Mesendoderm (in vitro differentiated cells): ENCODE measurements around the gene PDE4D.

ENCODE experiments used
- DNase-seq: peaks from one replicate; pipeline ENCODE4 v3.0.0; 2013
- H2AK5ac ChIP-seq: 2 replicates; pipeline ENCODE4 v1.6.1; 2013; ENCODE audit warnings: low read length, inconsistent platforms
- H2BK120ac ChIP-seq: 2 replicates; pipeline ENCODE4 v1.6.1; 2013; ENCODE audit warnings: low read depth, mild to moderate bottlenecking, low read length, moderate library complexity, mixed read lengths
- H2BK15ac ChIP-seq: replicated peaks from 2 replicates; pipeline ENCODE4 v1.6.1; 2013; ENCODE audit warnings: low read depth, mild to moderate bottlenecking, moderate library complexity
- H2BK5ac ChIP-seq: 2 replicates; pipeline ENCODE4 v1.6.1; 2013; ENCODE audit warnings: low read length, inconsistent platforms
- H3K18ac ChIP-seq: 2 replicates; pipeline ENCODE4 v1.6.1; 2013; ENCODE audit warnings: mild to moderate bottlenecking, low read length, mixed read lengths
- H3K23ac ChIP-seq: one replicate; pipeline ENCODE4 v1.6.1; 2013; ENCODE audit warnings: low read length
- H3K27ac ChIP-seq: 2 replicates; pipeline ENCODE4 v1.5.1; 2013; ENCODE audit warnings: low read depth, mild to moderate bottlenecking, inconsistent platforms, low read length, moderate library complexity
- H3K27me3 ChIP-seq: 2 replicates; pipeline ENCODE4 v1.6.1; 2013; ENCODE audit warnings: low read length, control low read depth, mild to moderate bottlenecking, inconsistent platforms; ENCODE audit not compliant: insufficient read depth, poor library complexity
- H3K36me3 ChIP-seq: 2 replicates; pipeline ENCODE4 v1.6.1; 2013; ENCODE audit warnings: low read length, inconsistent platforms; ENCODE audit not compliant: control insufficient read depth, insufficient read depth
- H3K4ac ChIP-seq: one replicate; pipeline ENCODE4 v1.6.1; 2013; ENCODE audit warnings: low read depth, mild to moderate bottlenecking, low read length, moderate library complexity
- H3K4me1 ChIP-seq: 2 replicates; pipeline ENCODE4 v1.6.1; 2013; ENCODE audit warnings: low read depth, low read length, inconsistent platforms; ENCODE audit not compliant: control insufficient read depth
- H3K4me2 ChIP-seq: 2 replicates; pipeline ENCODE4 v1.6.1; 2013; ENCODE audit warnings: low read length
- H3K4me3 ChIP-seq: 2 replicates; pipeline ENCODE4 v1.5.1; 2013; ENCODE audit warnings: mild to moderate bottlenecking, low read length
- H3K56ac ChIP-seq: one replicate; pipeline ENCODE4 v1.6.1; 2013; ENCODE audit warnings: low read length
- H3K79me1 ChIP-seq: 2 replicates; pipeline ENCODE4 v1.6.1; 2013; ENCODE audit warnings: low read length, inconsistent platforms
- H3K79me2 ChIP-seq: 2 replicates; pipeline ENCODE4 v1.6.1; 2013; ENCODE audit warnings: mild to moderate bottlenecking, low read length; ENCODE audit not compliant: control insufficient read depth, insufficient read depth
- H3K9ac ChIP-seq: 2 replicates; pipeline ENCODE4 v1.6.1; 2013; ENCODE audit warnings: low read length, inconsistent platforms
- H4K5ac ChIP-seq: one replicate; pipeline ENCODE4 v1.6.1; 2013; ENCODE audit warnings: low read length
- H4K8ac ChIP-seq: one replicate; pipeline ENCODE4 v1.6.1; 2013; ENCODE audit warnings: low read depth, mild to moderate bottlenecking, control low read depth, low read length, moderate library complexity
- WGBS: extraction: QIAGEN DNeasy Blood & Tissue Kit; methylation state at CpG from one replicate; pipeline ENCODE4 v1.1.7; 2013; ENCODE audit warnings: low lambda C conversion rate, missing lambda C conversion rate; ENCODE audit not compliant: insufficient coverage; ENCODE audit errors: extremely low coverage; 5-methylcytosine and 5-hydroxymethylcytosine counted together

PDE4D gene

DNA sequence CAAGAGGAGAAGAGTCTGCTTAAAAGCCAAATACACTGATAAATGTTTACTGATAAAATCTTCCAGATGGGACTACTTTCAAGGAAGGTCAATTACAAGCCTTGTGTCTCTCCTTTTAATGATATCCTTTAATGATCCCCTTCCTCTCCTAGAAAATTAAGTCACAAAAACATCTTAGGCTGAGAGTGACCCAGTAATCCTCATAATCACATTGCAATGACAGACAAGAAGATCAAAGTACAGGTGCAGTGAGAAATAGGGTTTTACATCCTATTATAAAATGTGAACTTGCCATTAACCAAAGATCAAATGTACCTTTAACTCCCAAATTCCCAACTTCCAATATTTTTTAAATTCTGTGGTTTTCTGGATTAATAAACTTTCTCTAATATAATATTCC is 795.8 kb downstream of the PDE4D start:
- H4K5ac ChIP-seq: no peak overlapping the region
- H3K4ac ChIP-seq: no peak overlapping the region
- no peak overlapping the region for H3K4me3 ChIP-seq
- H3K23ac ChIP-seq: no peak overlapping the region
- H2BK15ac ChIP-seq: no peak overlapping the region
- H3K4me1 ChIP-seq: no peaks in the 10 kb centered on the region
- H3K4me2 ChIP-seq: no peak overlapping the region
- no peak overlapping the region for H3K27ac ChIP-seq
- DNase-seq: no peak
- H3K18ac ChIP-seq: no peak overlapping the region
- H3K9ac ChIP-seq: no peak overlapping the region
- no peaks in the 10 kb centered on the region for H3K79me1 ChIP-seq
- no peaks in the 10 kb centered on the region for H3K27me3 ChIP-seq
- H2AK5ac ChIP-seq: no peak overlapping the region
- H3K79me2 ChIP-seq: no peaks in the 10 kb centered on the region
- H3K36me3 ChIP-seq: no peaks in the 10 kb centered on the region
- H3K56ac ChIP-seq: no peak overlapping the region
- H2BK5ac ChIP-seq: no peak overlapping the region
- H4K8ac ChIP-seq: no peak overlapping the region
- H2BK120ac ChIP-seq: no peak overlapping the region

DNA sequence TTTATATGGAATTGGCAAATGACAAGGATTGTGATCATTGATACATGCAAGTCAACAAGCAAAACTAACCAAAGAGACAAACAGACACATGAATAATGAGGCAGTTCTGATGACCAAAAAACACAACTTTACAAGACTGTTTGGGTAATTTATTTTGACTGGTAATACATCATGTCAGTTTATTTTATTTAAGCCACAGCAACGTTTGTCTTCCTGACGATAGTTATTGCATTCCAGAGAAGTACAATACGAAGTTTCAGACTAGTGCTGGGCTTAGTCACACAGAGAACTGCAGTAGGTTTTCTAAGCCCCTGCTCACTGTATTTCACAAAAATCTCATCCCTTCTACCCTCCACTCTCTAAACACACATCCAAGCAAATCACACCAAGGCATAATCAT is 796.4 kb downstream of the PDE4D start:
- Histone ChIP-seq H3K4me2 (no peak overlapping the region), H3K23ac (no peak overlapping the region), H3K56ac (no peak overlapping the region), H2BK5ac (no peak overlapping the region), H4K8ac (no peak overlapping the region), H3K4ac (no peak overlapping the region), H2BK15ac (no peak overlapping the region), H3K4me1 (no peaks in the 10 kb centered on the region), H3K27ac (no peak overlapping the region), H3K79me1 (no peaks in the 10 kb centered on the region), H3K27me3 (no peaks in the 10 kb centered on the region), H3K79me2 (no peaks in the 10 kb centered on the region), H3K18ac (no peak overlapping the region), H3K4me3 (no peak overlapping the region), H3K36me3 (no peaks in the 10 kb centered on the region), H3K9ac (no peak overlapping the region), H4K5ac (no peak overlapping the region), H2BK120ac (no peak overlapping the region), H2AK5ac (no peak overlapping the region)
- no CpG with 5 or more reads among the region's 3 CpGs for WGBS
- no peak for DNase-seq

DNA sequence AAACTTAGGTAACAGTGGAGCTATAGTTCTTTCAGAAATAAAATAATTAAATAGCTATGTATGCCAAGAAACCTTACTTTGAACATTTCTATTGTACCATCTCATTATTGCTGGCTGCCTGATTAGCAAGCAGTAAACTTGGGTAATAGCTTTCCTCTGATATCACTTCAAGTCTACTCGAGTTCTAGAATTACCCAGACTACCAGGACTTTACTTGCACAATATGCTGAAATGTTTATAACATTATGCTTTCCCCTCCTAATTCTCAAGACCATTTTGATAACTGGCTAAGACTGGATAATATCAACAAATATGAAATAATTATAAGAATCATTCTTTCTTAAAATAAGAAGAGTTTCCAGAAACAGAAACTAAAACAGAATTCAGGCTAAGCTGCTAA is 798.0 kb downstream of the PDE4D start:
- Histone ChIP-seq H3K56ac (no peak overlapping the region), H2BK5ac (no peak overlapping the region)

DNA sequence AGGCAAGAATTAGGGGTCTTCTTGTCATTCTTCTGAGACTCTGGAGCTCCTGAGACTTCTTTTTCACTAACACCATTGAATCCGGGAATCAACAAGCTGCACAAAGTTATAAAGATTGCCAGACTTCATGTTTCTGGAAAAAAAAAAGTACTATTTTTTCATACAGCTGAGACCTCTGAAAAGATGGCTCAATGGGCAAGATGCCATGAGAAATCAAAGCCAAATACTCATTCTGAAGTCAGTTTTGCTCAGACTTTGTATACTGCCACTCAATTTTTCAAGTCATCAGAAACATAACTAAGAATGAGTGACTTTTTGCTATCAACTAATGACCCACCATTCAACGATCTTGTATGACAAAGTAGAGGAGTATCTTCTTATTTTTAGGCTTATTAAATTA is 798.7 kb downstream of the PDE4D start:
- no peak overlapping the region for H3K4ac ChIP-seq
- H3K36me3 ChIP-seq: no peaks in the 10 kb centered on the region
- H4K5ac ChIP-seq: no peak overlapping the region
- H4K8ac ChIP-seq: no peak overlapping the region
- no peak for DNase-seq
- no peak overlapping the region for H3K9ac ChIP-seq
- no peak overlapping the region for H3K27ac ChIP-seq
- no peak overlapping the region for H2BK15ac ChIP-seq
- no peak overlapping the region for H3K4me2 ChIP-seq
- H3K23ac ChIP-seq: no peak overlapping the region
- no peaks in the 10 kb centered on the region for H3K4me1 ChIP-seq
- no peak overlapping the region for H2AK5ac ChIP-seq
- H2BK120ac ChIP-seq: no peak overlapping the region
- H3K79me1 ChIP-seq: no peaks in the 10 kb centered on the region
- H3K56ac ChIP-seq: no peak overlapping the region
- WGBS: no CpG with 5 or more reads among the region's 2 CpGs
- H3K79me2 ChIP-seq: no peaks in the 10 kb centered on the region
- no peaks in the 10 kb centered on the region for H3K27me3 ChIP-seq
- no peak overlapping the region for H3K4me3 ChIP-seq
- H3K18ac ChIP-seq: no peak overlapping the region
- no peak overlapping the region for H2BK5ac ChIP-seq

More for the DNA sequence above, 798.0 kb downstream of the PDE4D start:
- no peak overlapping the region for H2BK120ac ChIP-seq
- H3K18ac ChIP-seq: no peak overlapping the region
- no peak overlapping the region for H2BK15ac ChIP-seq
- H3K4me3 ChIP-seq: no peak overlapping the region
- no peak overlapping the region for H3K27ac ChIP-seq
- WGBS: no CpG with 5 or more reads among the region's 1 CpG
- no peak overlapping the region for H3K23ac ChIP-seq
- no peaks in the 10 kb centered on the region for H3K79me2 ChIP-seq
- no peaks in the 10 kb centered on the region for H3K4me1 ChIP-seq
- H3K4me2 ChIP-seq: no peak overlapping the region
- H3K79me1 ChIP-seq: no peaks in the 10 kb centered on the region
- no peak overlapping the region for H4K8ac ChIP-seq
- no peak overlapping the region for H3K4ac ChIP-seq
- no peak overlapping the region for H2AK5ac ChIP-seq
- H3K36me3 ChIP-seq: no peaks in the 10 kb centered on the region
- no peak for DNase-seq
- no peak overlapping the region for H3K9ac ChIP-seq
- no peaks in the 10 kb centered on the region for H3K27me3 ChIP-seq
- no peak overlapping the region for H4K5ac ChIP-seq

DNA sequence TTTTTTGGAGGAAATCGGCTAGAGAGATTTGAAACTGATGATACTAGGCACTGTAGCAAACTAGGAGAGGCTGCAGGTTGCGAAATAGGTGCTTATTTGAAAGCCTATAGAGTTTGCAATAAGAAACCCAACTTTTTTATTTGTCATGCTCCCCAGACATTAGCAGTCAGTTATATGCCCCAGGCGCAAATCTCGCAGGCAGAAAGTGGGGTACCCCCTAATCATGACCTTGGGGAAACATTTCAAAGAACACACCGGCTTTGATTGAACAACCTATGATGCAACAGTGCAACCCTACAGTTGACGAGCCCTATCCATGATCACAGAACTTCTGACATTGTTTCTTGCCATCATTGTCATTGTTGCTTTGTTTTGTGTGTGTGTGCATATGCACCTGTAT is 800.2 kb downstream of the PDE4D start:
- H3K23ac ChIP-seq: no peak overlapping the region
- H3K4ac ChIP-seq: no peak overlapping the region
- no peak overlapping the region for H2BK15ac ChIP-seq
- H2AK5ac ChIP-seq: no peak overlapping the region
- H3K18ac ChIP-seq: no peak overlapping the region
- H3K36me3 ChIP-seq: no peaks in the 10 kb centered on the region
- H2BK120ac ChIP-seq: no peak overlapping the region
- no peak overlapping the region for H3K4me2 ChIP-seq
- H4K8ac ChIP-seq: no peak overlapping the region
- no peak overlapping the region for H3K27ac ChIP-seq
- WGBS: no CpG with 5 or more reads among the region's 6 CpGs
- H2BK5ac ChIP-seq: no peak overlapping the region
- no peak for DNase-seq
- H3K4me3 ChIP-seq: no peak overlapping the region
- no peaks in the 10 kb centered on the region for H3K79me1 ChIP-seq
- H3K79me2 ChIP-seq: no peaks in the 10 kb centered on the region
- no peaks in the 10 kb centered on the region for H3K27me3 ChIP-seq
- H3K56ac ChIP-seq: no peak overlapping the region
- H3K4me1 ChIP-seq: no peaks in the 10 kb centered on the region
- no peak overlapping the region for H4K5ac ChIP-seq
- no peak overlapping the region for H3K9ac ChIP-seq

DNA sequence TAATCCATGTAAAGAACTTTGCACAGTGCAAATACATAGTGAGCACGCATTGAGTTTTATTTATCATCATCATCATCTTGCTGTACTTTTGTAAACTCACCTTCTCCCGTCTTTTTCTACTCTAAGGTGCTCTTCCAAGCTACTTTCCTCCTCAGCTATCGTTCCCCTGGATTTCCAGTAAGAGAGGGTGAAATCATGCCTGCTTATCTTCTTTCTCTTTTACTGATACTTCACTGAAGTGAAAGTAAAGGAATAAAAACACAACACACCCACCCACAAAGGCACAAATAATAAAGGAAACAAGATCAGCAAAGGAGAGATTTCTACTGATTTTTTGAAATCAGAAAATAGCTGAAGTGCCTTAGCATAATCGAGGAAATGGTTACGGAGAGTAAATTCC is 800.8 kb downstream of the PDE4D start:
- Histone ChIP-seq H3K4ac (no peak overlapping the region), H3K27me3 (no peaks in the 10 kb centered on the region), H3K27ac (no peak overlapping the region), H3K56ac (no peak overlapping the region), H3K18ac (no peak overlapping the region), H3K4me3 (no peak overlapping the region), H3K4me2 (no peak overlapping the region), H4K5ac (no peak overlapping the region), H3K79me1 (no peaks in the 10 kb centered on the region), H4K8ac (no peak overlapping the region), H2BK15ac (no peak overlapping the region), H3K79me2 (no peaks in the 10 kb centered on the region), H2BK120ac (no peak overlapping the region), H2BK5ac (no peak overlapping the region), H3K36me3 (no peaks in the 10 kb centered on the region), H3K23ac (no peak overlapping the region), H3K9ac (no peak overlapping the region), H3K4me1 (no peaks in the 10 kb centered on the region), H2AK5ac (no peak overlapping the region)
- no CpG with 5 or more reads among the region's 5 CpGs for WGBS
- no peak for DNase-seq
